Mesenchymal stem cell (in vitro differentiated cells and primary cell): ENCODE data around the gene DLG4.
A peak's percentile ranks its signal among the peaks of the same experiment; 100 is the strongest.

Experiments
- DNase-seq: peaks from one replicate; pipeline ENCODE4 v3.0.0-alpha.2; 2013
- H2AFZ ChIP-seq: one replicate; pipeline ENCODE4 v1.6.1; 2013; ENCODE audit warnings: low read depth, mild to moderate bottlenecking, control low read depth, inconsistent platforms, low read length, moderate library complexity
- H2AK5ac ChIP-seq: 2 replicates; pipeline ENCODE4 v1.6.1; 2013; ENCODE audit warnings: low read length, moderate library complexity, mild to moderate bottlenecking, inconsistent platforms; ENCODE audit not compliant: severe bottlenecking
- H2BK120ac ChIP-seq: one replicate; pipeline ENCODE4 v1.6.1; 2013; ENCODE audit warnings: low read depth, mild to moderate bottlenecking, inconsistent platforms, low read length, moderate library complexity
- H2BK12ac ChIP-seq, 2 experiments: one replicate each; pipeline ENCODE4 v1.6.1; 2013; ENCODE audit warnings: inconsistent platforms in 2 of 2, low read length in 2 of 2, mild to moderate bottlenecking in 2 of 2, moderate library complexity in 2 of 2, control low read depth in 1 of 2
- H2BK15ac ChIP-seq: one replicate; pipeline ENCODE4 v1.6.1; 2013; ENCODE audit warnings: mild to moderate bottlenecking, low read depth, inconsistent platforms; ENCODE audit not compliant: poor library complexity, severe bottlenecking
- H2BK5ac ChIP-seq: 2 replicates; pipeline ENCODE4 v1.6.1; 2013; ENCODE audit warnings: low read depth, mild to moderate bottlenecking, low read length, control low read depth, inconsistent platforms; ENCODE audit not compliant: poor library complexity, severe bottlenecking
- H3K14ac ChIP-seq, 2 experiments: one replicate each; pipeline ENCODE4 v1.6.1; 2013; ENCODE audit warnings: inconsistent platforms in 2 of 2, low read length in 2 of 2, control low read depth in 1 of 2, mild to moderate bottlenecking in 1 of 2, moderate library complexity in 1 of 2
- H3K18ac ChIP-seq, 2 experiments: one replicate each; pipeline ENCODE4 v1.6.1; 2013; ENCODE audit warnings: inconsistent platforms in 2 of 2, low read length in 2 of 2, control low read depth in 1 of 2, low read depth in 1 of 2, mild to moderate bottlenecking in 1 of 2
- H3K23ac ChIP-seq, 2 experiments: one replicate each; pipeline ENCODE4 v1.6.1; 2013; ENCODE audit warnings: inconsistent platforms in 2 of 2, low read length in 2 of 2, mild to moderate bottlenecking in 2 of 2, moderate library complexity in 2 of 2, control low read depth in 1 of 2
- H3K27ac ChIP-seq: 2 replicates; pipeline ENCODE4 v1.5.1; 2013; ENCODE audit warnings: mild to moderate bottlenecking, moderate library complexity, low read length, control low read depth, inconsistent platforms; ENCODE audit not compliant: poor library complexity, severe bottlenecking
- H3K27me3 ChIP-seq, 2 experiments: 2 replicates each; pipeline versions ENCODE4 v1.6.1 to v1.7.0; 2013; ENCODE audit warnings: low read length in 2 of 2, mild to moderate bottlenecking in 2 of 2, moderate library complexity in 2 of 2, control low read depth in 1 of 2, inconsistent platforms in 1 of 2; ENCODE audit not compliant: control insufficient read depth in 1 of 2, insufficient read depth in 1 of 2
- H3K36me3 ChIP-seq, 2 experiments: 2 replicates each; pipeline versions ENCODE4 v1.6.1 to v1.7.0; 2013; ENCODE audit warnings: low read length in 2 of 2, control low read depth in 1 of 2, inconsistent platforms in 1 of 2, low read depth in 1 of 2, mild to moderate bottlenecking in 1 of 2; ENCODE audit not compliant: insufficient read depth in 2 of 2, control insufficient read depth in 1 of 2
- H3K4ac ChIP-seq, 2 experiments: one replicate each; pipeline ENCODE4 v1.6.1; 2013; ENCODE audit warnings: inconsistent platforms in 2 of 2, low read length in 2 of 2, mild to moderate bottlenecking in 2 of 2, moderate library complexity in 2 of 2, control low read depth in 1 of 2, low read depth in 1 of 2
- H3K4me1 ChIP-seq: 2 replicates; pipeline ENCODE4 v1.6.1; 2013; ENCODE audit warnings: low read depth, low read length, control low read depth; ENCODE audit not compliant: control insufficient read depth, insufficient read depth
- H3K4me2 ChIP-seq: 2 replicates; pipeline ENCODE4 v1.6.1; 2013; ENCODE audit warnings: low read length, mild to moderate bottlenecking, inconsistent platforms; ENCODE audit not compliant: poor library complexity, severe bottlenecking
- H3K4me3 ChIP-seq, 2 experiments: 2 replicates each; pipeline versions ENCODE4 v1.5.1 to v1.7.0; 2013; ENCODE audit warnings: low read length in 2 of 2, mild to moderate bottlenecking in 2 of 2, control low read depth in 1 of 2, low read depth in 1 of 2; ENCODE audit not compliant: insufficient read depth in 1 of 2
- H3K79me1 ChIP-seq: replicated peaks from 2 replicates; pipeline ENCODE4 v1.6.1; 2013; ENCODE audit warnings: mild to moderate bottlenecking, control low read depth, low read length, inconsistent platforms; ENCODE audit not compliant: poor library complexity, severe bottlenecking
- H3K9ac ChIP-seq: 2 replicates; pipeline ENCODE4 v1.7.0; 2013; ENCODE audit warnings: mild to moderate bottlenecking, low read length, moderate library complexity
- H3K9me3 ChIP-seq: 2 replicates; pipeline ENCODE4 v1.7.0; 2013; ENCODE audit warnings: mild to moderate bottlenecking, low read length; ENCODE audit not compliant: control insufficient read depth
- H4K8ac ChIP-seq: one replicate; pipeline ENCODE4 v1.6.1; 2013; ENCODE audit warnings: inconsistent platforms, mild to moderate bottlenecking, low read length, moderate library complexity
- H4K91ac ChIP-seq: one replicate; pipeline ENCODE4 v1.6.1; 2013; ENCODE audit warnings: mild to moderate bottlenecking, low read length, inconsistent platforms
- WGBS: methylation state at CpG from one replicate; pipeline ENCODE4 v1.1.7; 2013; ENCODE audit warnings: mixed read lengths; 5-methylcytosine and 5-hydroxymethylcytosine counted together

The DLG4 gene

DNA sequence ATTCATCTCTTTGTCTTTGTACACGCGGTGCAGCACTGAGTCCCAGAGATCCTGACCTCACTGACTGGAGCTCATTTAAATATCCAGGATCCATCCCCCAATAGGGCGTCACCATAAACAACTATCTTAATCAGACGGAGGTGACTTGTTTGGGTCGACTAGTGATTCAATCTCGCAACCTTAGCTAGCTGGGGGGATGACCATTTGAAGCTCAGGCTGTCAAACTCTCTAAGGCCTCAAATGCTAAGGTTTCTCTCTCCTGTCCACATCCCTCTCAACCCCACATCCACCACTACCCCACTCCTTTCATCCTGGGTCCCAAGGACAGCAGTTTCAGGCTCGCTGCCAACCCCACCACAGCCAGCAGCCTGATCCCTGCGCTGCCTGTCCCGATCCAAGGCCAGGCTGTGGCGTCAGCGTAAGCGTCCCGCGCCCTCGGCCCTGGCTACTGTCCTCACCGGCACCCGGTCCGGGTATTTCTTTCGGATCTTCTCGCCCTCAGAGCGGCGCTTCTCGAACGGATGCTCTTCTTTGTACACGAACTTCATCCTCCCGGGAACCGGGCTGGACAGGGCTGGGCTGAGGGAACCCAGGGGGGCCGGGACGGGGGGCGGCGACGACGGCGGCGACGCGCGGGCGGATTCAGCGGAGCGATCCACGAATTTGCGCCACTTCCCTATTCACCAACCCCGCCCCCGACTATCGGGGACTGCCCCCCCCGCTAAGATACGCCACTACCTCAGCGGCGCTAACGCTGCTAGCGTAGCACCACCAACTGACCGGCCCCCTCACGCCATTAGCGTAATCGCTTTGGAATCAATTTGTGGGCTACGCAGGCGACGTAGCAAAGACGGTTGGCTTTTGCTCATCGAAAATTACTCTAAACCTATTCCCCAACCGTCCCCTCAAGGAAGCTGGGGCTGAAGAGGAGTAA lies 22.4 kb upstream of the DLG4 start, which contains the start of gene GABARAP:
TSS of gene GABARAP (minus strand) at position 667 of the 934 bp plus-strand sequence. CDS start at position 548, 119 bp downstream.
- DNase-seq = peak; percentile 95
- Histone ChIP-seq H3K4ac (peak within 1 kb of the TSS; percentile 79 to 97), H3K4me3 (peak within 1 kb of the TSS; percentile 89 to 98), H3K23ac (peak within 1 kb of the TSS in 1 of 2 experiments; percentile 97), H2BK15ac (peak within 1 kb of the TSS; percentile 99), H3K36me3 (peaks cover 32 to 47% of the 10 kb centered on the region in 2 experiments), H3K18ac (peak within 1 kb of the TSS; percentile 90 to 99), H2AK5ac (peak within 1 kb of the TSS; percentile 78), H2BK5ac (peak within 1 kb of the TSS; percentile 53), H3K9ac (peak within 1 kb of the TSS; percentile 97), H3K27ac (peak within 1 kb of the TSS; percentile 98), H4K8ac (peak within 1 kb of the TSS; percentile 95), H3K9me3 (no peaks in the 10 kb centered on the region), H3K14ac (peak within 1 kb of the TSS in 1 of 2 experiments; percentile 100), H2BK120ac (peak within 1 kb of the TSS; percentile 21), H3K4me2 (peak within 1 kb of the TSS; percentile 92), H2AFZ (peak within 1 kb of the TSS; percentile 78), H2BK12ac (peak within 1 kb of the TSS; percentile 65 to 91), H4K91ac (peak within 1 kb of the TSS; percentile 98), H3K27me3 (no peaks in the 10 kb centered on the region), H3K4me1 (peaks cover 15% of the 10 kb centered on the region), H3K79me1 (peaks cover 14% of the 10 kb centered on the region)
- under 1% methylated on average over 53 of the region's 62 CpGs for WGBS

DNA sequence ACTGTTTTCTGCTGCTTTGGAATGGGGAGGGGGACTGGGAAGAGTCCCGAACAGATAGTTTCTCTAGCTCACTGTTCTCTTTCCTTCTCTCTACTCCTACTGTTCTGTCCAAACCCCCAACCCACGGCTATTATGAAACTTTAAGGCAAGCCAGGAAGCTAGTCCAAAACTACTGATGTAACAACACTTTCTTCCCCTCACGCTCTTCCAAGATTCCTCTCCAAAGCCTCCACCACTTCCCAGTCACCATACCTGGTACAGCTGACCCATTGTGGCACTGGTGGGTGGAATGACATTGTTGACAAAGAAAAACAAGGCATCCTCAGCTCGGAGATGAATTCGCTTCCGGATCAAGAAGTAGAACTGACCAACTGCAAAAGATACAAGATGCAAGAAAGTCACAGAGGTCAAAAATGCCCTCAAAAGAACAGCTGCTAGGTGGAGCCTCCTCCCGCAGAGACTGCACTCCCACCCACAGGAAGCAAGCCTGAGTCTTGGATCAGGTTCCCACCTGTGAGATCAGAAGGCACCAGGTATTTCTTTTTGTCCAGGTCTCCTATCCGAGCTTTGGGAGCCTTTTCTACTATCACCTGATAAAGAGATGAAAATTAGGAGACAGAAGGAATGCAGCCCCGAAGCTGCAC lies 21.6 kb upstream of the DLG4 start:
- no peak overlapping the region for H2BK15ac ChIP-seq
- H3K27ac ChIP-seq = peak overlapping the region; percentile 98
- H3K4me2 ChIP-seq = peak overlapping the region; percentile 92
- H3K23ac ChIP-seq = peak overlapping the region in 1 of 2 experiments; percentile 84
- DNase-seq = no peak
- peak overlapping the region; percentile 97 for H3K9ac ChIP-seq
- H4K91ac ChIP-seq = no peak overlapping the region
- H3K14ac ChIP-seq = peak overlapping the region in 1 of 2 experiments; percentile 64
- H3K4me1 ChIP-seq = peaks cover 21% of the 10 kb centered on the region
- peak overlapping the region; percentile 89 to 98 for H3K4me3 ChIP-seq
- H4K8ac ChIP-seq = no peak overlapping the region
- WGBS = 49% methylated on average over 8 of the region's 9 CpGs
- H2BK12ac ChIP-seq = no peak overlapping the region
- H3K79me1 ChIP-seq = peaks cover 13% of the 10 kb centered on the region
- H3K36me3 ChIP-seq = peaks cover 34 to 47% of the 10 kb centered on the region in 2 experiments
- no peaks in the 10 kb centered on the region for H3K27me3 ChIP-seq
- H2BK120ac ChIP-seq = no peak overlapping the region
- H3K18ac ChIP-seq = peak overlapping the region in 1 of 2 experiments; percentile 58
- no peaks in the 10 kb centered on the region for H3K9me3 ChIP-seq
- H2BK5ac ChIP-seq = no peak overlapping the region
- H2AK5ac ChIP-seq = peak overlapping the region; percentile 78
- H2AFZ ChIP-seq = no peak overlapping the region
- peak overlapping the region in 1 of 2 experiments; percentile 89 for H3K4ac ChIP-seq

DNA sequence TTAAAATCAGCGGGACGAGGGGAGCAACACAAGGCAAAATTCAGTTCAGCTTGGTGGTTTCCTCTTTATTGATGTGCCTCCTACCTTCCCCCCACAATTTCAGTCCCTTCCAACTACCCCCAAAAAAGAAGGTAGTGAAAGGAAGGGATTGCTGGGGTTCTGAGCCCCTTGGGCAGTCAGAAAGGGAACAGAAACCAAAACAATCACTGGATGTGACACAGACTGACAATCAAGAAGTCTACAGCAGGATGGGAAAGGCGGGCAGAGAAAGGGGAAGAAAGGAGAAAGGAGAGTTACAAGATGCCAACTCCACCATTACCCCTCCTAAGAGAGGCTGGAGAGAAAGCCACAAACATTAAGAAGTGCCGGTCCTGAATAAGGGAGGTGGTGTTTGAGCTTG lies 20.7 kb upstream of the DLG4 start:
- peak overlapping the region; percentile 60 for H2AK5ac ChIP-seq
- no peak overlapping the region for H4K91ac ChIP-seq
- peaks cover 37 to 49% of the 10 kb centered on the region in 2 experiments for H3K36me3 ChIP-seq
- H3K79me1 ChIP-seq = peaks cover 9% of the 10 kb centered on the region
- H3K27me3 ChIP-seq = no peaks in the 10 kb centered on the region
- no peak overlapping the region for H3K23ac ChIP-seq
- no peak overlapping the region for H3K4ac ChIP-seq
- 72% methylated on average over 4 of the region's 4 CpGs for whole genome bisulfite sequencing
- H3K14ac ChIP-seq = no peak overlapping the region
- no peak overlapping the region for H2BK5ac ChIP-seq
- no peaks in the 10 kb centered on the region for H3K9me3 ChIP-seq
- DNase-seq = no peak
- H3K4me3 ChIP-seq = peak overlapping the region in 1 of 2 experiments; percentile 89
- no peak overlapping the region for H2BK12ac ChIP-seq
- H3K18ac ChIP-seq = no peak overlapping the region
- no peak overlapping the region for H2BK15ac ChIP-seq
- peaks cover 30% of the 10 kb centered on the region for H3K4me1 ChIP-seq
- no peak overlapping the region for H2AFZ ChIP-seq
- H2BK120ac ChIP-seq = no peak overlapping the region
- no peak overlapping the region for H4K8ac ChIP-seq
- H3K9ac ChIP-seq = peak overlapping the region; percentile 97
- peak overlapping the region; percentile 59 for H3K4me2 ChIP-seq
- no peak overlapping the region for H3K27ac ChIP-seq
